ENCODE data around the gene FTCD.

FTCD gene

DNA sequence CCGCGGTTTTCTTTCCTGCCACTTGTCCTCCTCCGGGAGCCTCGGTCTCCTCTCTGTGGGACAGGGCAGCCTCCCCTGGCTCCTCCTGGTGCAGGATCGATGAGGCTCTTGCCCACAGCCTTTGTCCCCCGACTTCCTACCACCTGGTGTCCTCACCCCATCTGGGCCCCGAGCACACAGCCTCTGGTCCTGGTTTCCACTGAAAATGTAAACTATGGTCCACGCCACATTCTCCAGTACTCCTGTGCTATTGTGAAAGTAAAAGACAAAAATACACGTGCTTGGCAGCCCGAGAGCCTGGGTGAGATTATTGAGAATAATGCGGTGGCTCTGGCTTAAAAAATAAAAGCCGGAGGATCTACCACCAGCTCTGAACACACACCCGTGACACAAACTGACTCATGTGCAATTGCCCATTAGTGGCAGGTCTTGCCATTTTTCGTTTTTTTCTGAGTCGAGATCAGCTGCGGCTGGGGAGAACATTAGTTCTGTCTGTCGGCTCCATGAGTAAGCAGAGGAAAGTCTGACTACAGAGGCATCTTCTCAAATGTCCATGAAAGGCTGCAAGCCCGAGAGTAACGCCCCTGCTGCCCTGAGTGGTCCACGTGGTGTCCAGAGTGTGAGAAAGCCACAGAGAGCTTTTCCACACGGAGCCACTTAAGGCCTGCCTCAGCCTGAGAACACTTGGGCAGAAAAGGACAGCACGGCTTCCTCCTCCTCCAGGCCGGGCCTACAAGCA, 63.2 kb downstream of the FTCD start:
- no peak for DNase-seq (ENCODE audit: low spot score)

DNA sequence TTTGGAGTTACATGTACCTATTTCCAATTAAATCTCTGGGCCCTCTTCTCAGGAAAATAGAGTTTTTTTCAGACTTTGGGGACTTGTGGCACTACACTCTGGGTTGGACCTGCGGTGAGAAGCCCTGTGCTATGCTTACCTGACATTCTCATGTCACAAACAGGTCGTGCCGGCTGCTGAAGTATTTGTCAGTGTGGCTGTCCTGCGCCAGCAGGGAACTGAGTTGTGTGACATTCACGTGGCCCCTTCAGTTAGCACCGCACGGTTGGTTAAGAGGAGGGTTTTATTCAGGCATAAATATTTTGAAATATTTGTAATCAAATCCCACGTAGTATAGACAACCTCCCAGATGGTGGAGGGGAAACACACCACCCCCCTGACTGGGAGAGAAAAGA, 63.8 kb downstream of the FTCD start:
- no peak for DNase-seq (ENCODE audit: low spot score)

DNA sequence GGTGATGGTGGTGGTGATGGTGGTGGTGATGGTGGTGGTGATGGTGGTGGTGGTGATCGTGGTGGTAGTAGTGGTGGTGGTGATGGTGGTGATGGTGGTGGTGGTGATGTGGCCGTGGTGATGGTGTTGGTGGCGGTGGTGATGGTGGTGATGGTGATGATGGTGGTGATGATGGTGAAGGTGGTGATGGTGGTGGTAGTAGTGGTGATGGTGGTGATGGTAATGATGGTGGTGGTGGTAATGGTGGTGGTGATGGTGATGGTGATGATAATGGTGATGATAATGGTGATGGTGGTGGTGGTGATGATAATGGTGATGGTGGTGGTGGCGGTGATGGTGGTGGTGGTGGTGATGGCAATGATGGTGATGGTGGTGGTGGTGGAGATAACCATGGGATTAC, 64.3 kb downstream of the FTCD start:
- DNase-seq (ENCODE audit: low spot score): no peak

DNA sequence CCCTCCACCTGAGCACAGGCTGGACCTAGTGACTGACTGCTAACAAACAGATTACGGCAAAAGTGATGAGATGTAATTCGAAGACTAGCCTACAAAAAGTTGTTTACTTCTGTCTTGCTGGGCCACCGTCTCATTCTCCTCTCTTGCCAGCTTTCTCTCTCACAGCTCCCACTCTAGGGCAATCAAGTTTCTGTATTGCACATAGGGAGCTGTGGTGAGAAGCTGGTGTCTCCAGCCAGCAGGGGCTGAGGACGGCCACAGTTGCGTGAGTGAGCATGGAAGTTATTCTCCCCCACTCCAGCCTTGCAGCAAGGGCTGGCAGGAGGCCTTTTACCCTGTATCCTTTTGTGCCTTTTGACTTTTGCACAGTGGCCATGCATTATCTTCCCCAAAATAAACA, 66.1 kb downstream of the FTCD start:
- DNase-seq (ENCODE audit: low spot score): no peak

DNA sequence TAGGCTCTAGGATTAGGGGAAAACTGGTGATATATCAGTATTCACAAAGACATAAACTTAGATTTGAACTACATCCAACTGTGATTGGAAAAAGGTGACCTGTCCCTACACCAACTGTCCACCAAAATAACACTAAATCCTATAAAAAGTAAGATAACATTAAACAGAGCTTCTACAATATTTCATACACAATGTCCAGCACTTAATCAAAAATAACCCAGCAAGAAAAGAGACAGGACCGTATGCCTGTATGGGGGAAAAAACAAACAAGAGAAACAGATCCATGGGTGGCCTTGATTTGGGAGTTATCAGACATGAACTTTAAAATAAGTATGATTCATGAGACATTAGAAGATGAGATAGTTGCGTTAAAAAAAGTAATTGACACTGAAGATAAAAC, 67.2 kb downstream of the FTCD start:
- no peak for DNase-seq (ENCODE audit: low spot score)

DNA sequence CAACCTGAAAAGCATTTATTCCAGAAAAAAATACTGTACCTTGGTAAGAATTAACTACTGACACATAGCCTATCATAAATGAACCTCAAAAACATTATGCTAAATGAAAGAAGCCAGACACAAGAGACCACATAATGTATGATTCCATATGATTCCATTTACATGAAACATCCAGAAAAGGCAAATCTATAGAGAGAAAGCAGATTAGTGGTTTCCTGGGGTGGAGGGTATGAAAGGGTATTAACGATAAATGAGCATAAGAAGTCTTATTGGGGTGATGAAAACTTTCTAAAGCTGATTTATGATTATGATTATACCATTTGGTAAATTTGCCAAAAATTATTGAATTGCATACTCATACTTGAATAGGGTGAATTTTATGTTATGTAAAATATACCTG, 67.7 kb downstream of the FTCD start:
- no peak for DNase-seq (ENCODE audit: low spot score)
